ENCODE results near the gene FANCE. TPM values are rescaled to one million over a fixed set of nuclear protein-coding genes. Genes with fewer than 3 reads are reported as not detected.

FANCE gene
- total RNA-seq, 1 donor from 2014 or later: 9.3 TPM

DNA sequence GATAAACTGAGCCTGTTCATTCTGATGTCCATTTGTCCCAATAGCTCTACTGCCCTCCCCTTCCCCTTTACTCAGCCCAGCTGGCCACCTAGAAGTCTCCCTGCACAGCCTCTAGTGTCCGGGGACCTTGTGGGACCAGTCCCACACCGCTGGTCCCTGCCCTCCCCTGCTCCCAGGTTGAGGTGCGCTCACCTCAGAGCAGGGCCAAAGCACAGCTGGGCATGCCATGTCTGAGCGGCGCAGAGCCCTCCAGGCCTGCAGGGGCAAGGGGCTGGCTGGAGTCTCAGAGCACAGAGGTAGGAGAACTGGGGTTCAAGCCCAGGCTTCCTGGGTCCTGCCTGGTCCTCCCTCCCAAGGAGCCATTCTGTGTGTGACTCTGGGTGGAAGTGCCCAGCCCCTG is 24.7 kb upstream of the FANCE start:
- Histone ChIP-seq H3K27me3 (no peaks in the 10 kb centered on the region), H2AFZ (replicated peaks) (no peak overlapping the region), H3K9me3 (ENCODE audit: low read depth) (no peaks in the 10 kb centered on the region), H3K27ac (no peak overlapping the region), H4K20me1 (ENCODE audit: low read depth) (no peaks in the 10 kb centered on the region), H3K4me2 (no peak overlapping the region), H3K4me3 (no peak overlapping the region), H3K36me3 (no peaks in the 10 kb centered on the region), H3K4me1 (peaks cover 36% of the 10 kb centered on the region), H3K79me2 (ENCODE audit: low read depth) (no peaks in the 10 kb centered on the region), H3K9ac (no peak overlapping the region), H3F3A (ENCODE audit: low read depth) (peaks cover 11% of the 10 kb centered on the region)
- TF ChIP-seq EZH2 (IDR thresholded peaks at IDR 0.05): no peak
- no peak for TF ChIP-seq EZH2phosphoT487 (IDR thresholded peaks at IDR 0.05)
- no peak for TF ChIP-seq CTCF (IDR thresholded peaks at IDR 0.05)
- peaks cover 12% of the 10 kb centered on the region for H3K4me1 Mint-ChIP-seq
- peaks cover 17% of the 10 kb centered on the region for H3K36me3 Mint-ChIP-seq
- DNase-seq (ENCODE audit: low spot score): no peak
- H3K4me3 Mint-ChIP-seq: no peak overlapping the region
- H3K27me3 Mint-ChIP-seq (ENCODE audit: insufficient read depth, low read depth): peaks cover 2% of the 10 kb centered on the region
- peaks cover 6% of the 10 kb centered on the region for H3K9me3 Mint-ChIP-seq
- H3K27ac Mint-ChIP-seq: no peak overlapping the region

DNA sequence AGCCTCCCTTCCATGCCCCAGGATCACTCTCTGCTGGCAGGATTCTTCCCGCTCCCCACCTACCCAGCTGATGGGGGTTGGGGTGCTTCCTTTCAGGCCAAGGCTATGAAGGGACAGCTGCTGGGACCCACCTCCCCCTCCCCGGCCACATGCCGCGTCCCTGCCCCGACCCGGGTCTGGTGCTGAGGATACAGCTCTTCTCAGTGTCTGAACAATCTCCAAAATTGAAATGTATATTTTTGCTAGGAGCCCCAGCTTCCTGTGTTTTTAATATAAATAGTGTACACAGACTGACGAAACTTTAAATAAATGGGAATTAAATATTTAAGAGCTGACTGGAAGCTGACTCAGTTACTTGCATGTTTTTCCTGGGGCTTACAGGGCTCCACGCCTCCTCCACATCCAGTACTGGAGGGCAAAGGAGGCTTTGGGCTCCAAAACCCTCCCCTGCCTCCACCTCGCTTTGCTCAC is 24.3 kb upstream of the FANCE start:
- Histone ChIP-seq H3K79me2 (ENCODE audit: low read depth) (no peaks in the 10 kb centered on the region), H3K4me2 (peak overlapping the region; percentile 31), H2AFZ (replicated peaks) (no peak overlapping the region), H3F3A (ENCODE audit: low read depth) (peaks cover 11% of the 10 kb centered on the region), H3K36me3 (no peaks in the 10 kb centered on the region), H3K9ac (no peak overlapping the region), H3K27me3 (no peaks in the 10 kb centered on the region), H3K4me3 (no peak overlapping the region), H4K20me1 (ENCODE audit: low read depth) (no peaks in the 10 kb centered on the region), H3K27ac (no peak overlapping the region), H3K9me3 (ENCODE audit: low read depth) (no peaks in the 10 kb centered on the region), H3K4me1 (peaks cover 36% of the 10 kb centered on the region)
- no peak for DNase-seq (ENCODE audit: low spot score)
- Mint-ChIP-seq H3K36me3 (peaks cover 17% of the 10 kb centered on the region), H3K4me3 (no peak overlapping the region), H3K27ac (no peak overlapping the region), H3K9me3 (peaks cover 7% of the 10 kb centered on the region), H3K27me3 (ENCODE audit: insufficient read depth, low read depth) (peaks cover 2% of the 10 kb centered on the region), H3K4me1 (peaks cover 12% of the 10 kb centered on the region)
- TF ChIP-seq EZH2phosphoT487 (IDR thresholded peaks at IDR 0.05) (no peak), CTCF (IDR thresholded peaks at IDR 0.05) (no peak), EZH2 (IDR thresholded peaks at IDR 0.05) (no peak)

DNA sequence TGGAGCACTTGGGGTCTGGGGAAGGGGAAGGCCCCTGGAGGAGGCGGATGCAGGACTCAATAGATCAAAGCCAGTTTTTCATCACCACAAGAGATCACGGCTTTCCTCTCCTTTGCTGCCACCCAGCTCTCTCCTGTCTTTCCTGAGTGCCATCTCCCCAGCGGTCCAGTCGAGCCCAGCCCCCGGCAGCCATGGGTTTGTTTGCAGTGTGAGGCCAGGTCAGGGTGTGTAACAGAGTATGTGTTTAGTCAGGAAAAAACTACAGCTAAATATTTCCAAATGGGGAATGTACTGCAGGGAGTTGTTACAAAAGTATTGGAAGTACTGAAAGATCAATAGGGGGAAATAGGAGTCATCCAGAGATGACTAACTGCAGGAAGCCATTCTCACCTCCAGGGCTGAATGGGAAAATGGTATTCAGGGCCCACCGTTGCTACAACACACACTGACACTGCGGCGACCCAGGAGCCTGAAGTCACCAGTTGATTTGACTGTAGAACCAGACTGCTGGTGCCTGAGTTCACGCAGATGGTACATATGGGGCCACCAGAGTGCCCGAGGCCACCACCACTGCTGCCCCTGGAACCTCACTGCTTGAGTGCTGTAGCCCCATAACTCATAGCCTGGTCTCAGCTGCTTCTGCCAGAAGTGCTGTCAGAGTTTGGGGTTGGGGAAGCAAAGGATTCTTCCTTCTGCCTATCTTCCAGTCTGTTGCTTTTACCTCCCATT is 23.6 kb upstream of the FANCE start:
- Histone ChIP-seq H3K27ac (no peak overlapping the region), H3K4me1 (peaks cover 36% of the 10 kb centered on the region), H3K36me3 (no peaks in the 10 kb centered on the region), H3K9me3 (ENCODE audit: low read depth) (no peaks in the 10 kb centered on the region), H3K27me3 (no peaks in the 10 kb centered on the region), H3K9ac (no peak overlapping the region), H3F3A (ENCODE audit: low read depth) (peaks cover 11% of the 10 kb centered on the region), H2AFZ (replicated peaks) (no peak overlapping the region), H3K4me2 (peak overlapping the region; percentile 31), H3K4me3 (no peak overlapping the region), H4K20me1 (ENCODE audit: low read depth) (no peaks in the 10 kb centered on the region), H3K79me2 (ENCODE audit: low read depth) (no peaks in the 10 kb centered on the region)
- no peak for TF ChIP-seq EZH2phosphoT487 (IDR thresholded peaks at IDR 0.05)
- TF ChIP-seq EZH2 (IDR thresholded peaks at IDR 0.05): no peak
- no peak for TF ChIP-seq CTCF (IDR thresholded peaks at IDR 0.05)
- H3K9me3 Mint-ChIP-seq: peaks cover 7% of the 10 kb centered on the region
- H3K36me3 Mint-ChIP-seq: peaks cover 17% of the 10 kb centered on the region
- H3K27me3 Mint-ChIP-seq (ENCODE audit: insufficient read depth, low read depth): peaks cover 2% of the 10 kb centered on the region
- peaks cover 12% of the 10 kb centered on the region for H3K4me1 Mint-ChIP-seq
- no peak overlapping the region for H3K4me3 Mint-ChIP-seq
- H3K27ac Mint-ChIP-seq: no peak overlapping the region
- DNase-seq (ENCODE audit: low spot score): no peak

Data from neural progenitor cell (in vitro differentiated cells).